ENCODE measurements around the gene MIA3.
A peak's percentile ranks its signal among the peaks of the same experiment; 100 is the strongest.
"Not testable (repeated sequence)": the region's sequence is repeated elsewhere in the genome, so short reads cannot be mapped to it uniquely, and the experiment has no call there.

The MIA3 gene

GRCh38 chr1:222594789-222595188 is 23.1 kb upstream of the MIA3 start:
- no peak for DNase-seq (ENCODE audit: low spot score)
- no peak for ATAC-seq (ENCODE audit: low read depth)
- TF ChIP-seq CTCF (IDR thresholded peaks at IDR 0.05; ENCODE audit: poor library complexity, severe bottlenecking) = no peak
- H3K9me3 ChIP-seq (ENCODE audit: severe bottlenecking) = no peaks in the 10 kb centered on the region
- H3K4me3 ChIP-seq (ENCODE audit: severe bottlenecking) = no peak overlapping the region
- H3K27ac ChIP-seq (ENCODE audit: poor library complexity, severe bottlenecking) = no peak overlapping the region
- H3K36me3 ChIP-seq (ENCODE audit: low read depth) = no peaks in the 10 kb centered on the region
- H3K4me1 ChIP-seq (ENCODE audit: insufficient read depth, poor library complexity, severe bottlenecking) = no peaks in the 10 kb centered on the region
- no peaks in the 10 kb centered on the region for H3K27me3 ChIP-seq (ENCODE audit: insufficient read depth, poor library complexity, severe bottlenecking)

- H3K27ac ChIP-seq (ENCODE audit: poor library complexity, severe bottlenecking) = no peak overlapping the region
- DNase-seq (ENCODE audit: low spot score) (no peak), ATAC-seq (ENCODE audit: low read depth) (no peak)
These were observed 21.2 kb upstream of the MIA3 start for GRCh38 chr1:222596696-222597095.

GRCh38 chr1:222600281-222600680 is 17.6 kb upstream of the MIA3 start:
- no peaks in the 10 kb centered on the region for H3K36me3 ChIP-seq (ENCODE audit: low read depth)
- DNase-seq (ENCODE audit: low spot score) (no peak), ATAC-seq (ENCODE audit: low read depth) (peak; percentile 58; the same call in 2 of the 3 replicates)
- H3K4me3 ChIP-seq (ENCODE audit: severe bottlenecking) = no peak overlapping the region
- TF ChIP-seq CTCF (IDR thresholded peaks at IDR 0.05; ENCODE audit: poor library complexity, severe bottlenecking) = no peak
- peak overlapping the region; percentile 44 for H3K27ac ChIP-seq (ENCODE audit: poor library complexity, severe bottlenecking)
- no peaks in the 10 kb centered on the region for H3K9me3 ChIP-seq (ENCODE audit: severe bottlenecking)
- H3K27me3 ChIP-seq (ENCODE audit: insufficient read depth, poor library complexity, severe bottlenecking) = no peaks in the 10 kb centered on the region
- peaks cover 5% of the 10 kb centered on the region for H3K4me1 ChIP-seq (ENCODE audit: insufficient read depth, poor library complexity, severe bottlenecking)

More at GRCh38 chr1:222596696-222597095, 21.2 kb upstream of the MIA3 start:
- Histone ChIP-seq H3K27me3 (ENCODE audit: insufficient read depth, poor library complexity, severe bottlenecking) (no peaks in the 10 kb centered on the region), H3K9me3 (ENCODE audit: severe bottlenecking) (no peaks in the 10 kb centered on the region), H3K4me1 (ENCODE audit: insufficient read depth, poor library complexity, severe bottlenecking) (peaks cover 5% of the 10 kb centered on the region), H3K36me3 (ENCODE audit: low read depth) (no peaks in the 10 kb centered on the region), H3K4me3 (ENCODE audit: severe bottlenecking) (no peak overlapping the region)
- TF ChIP-seq CTCF (IDR thresholded peaks at IDR 0.05; ENCODE audit: poor library complexity, severe bottlenecking) = no peak

GRCh38 chr1:222601257-222601656 is 16.6 kb upstream of the MIA3 start:
- no peak for TF ChIP-seq CTCF (IDR thresholded peaks at IDR 0.05; ENCODE audit: poor library complexity, severe bottlenecking)
- Histone ChIP-seq H3K9me3 (ENCODE audit: severe bottlenecking) (no peaks in the 10 kb centered on the region), H3K27me3 (ENCODE audit: insufficient read depth, poor library complexity, severe bottlenecking) (no peaks in the 10 kb centered on the region), H3K36me3 (ENCODE audit: low read depth) (no peaks in the 10 kb centered on the region), H3K4me3 (ENCODE audit: severe bottlenecking) (no peak overlapping the region), H3K27ac (ENCODE audit: poor library complexity, severe bottlenecking) (peak overlapping the region; percentile 44), H3K4me1 (ENCODE audit: insufficient read depth, poor library complexity, severe bottlenecking) (peaks cover 5% of the 10 kb centered on the region)
- no peak for ATAC-seq (ENCODE audit: low read depth)
- DNase-seq (ENCODE audit: low spot score) = no peak

GRCh38 chr1:222606757-222607156 is 11.1 kb upstream of the MIA3 start:
- H3K4me1 ChIP-seq (ENCODE audit: insufficient read depth, poor library complexity, severe bottlenecking) = no peaks in the 10 kb centered on the region
- H3K36me3 ChIP-seq (ENCODE audit: low read depth) = no peaks in the 10 kb centered on the region
- H3K27me3 ChIP-seq (ENCODE audit: insufficient read depth, poor library complexity, severe bottlenecking) = no peaks in the 10 kb centered on the region
- no peaks in the 10 kb centered on the region for H3K9me3 ChIP-seq (ENCODE audit: severe bottlenecking)
- no peak overlapping the region for H3K27ac ChIP-seq (ENCODE audit: poor library complexity, severe bottlenecking)
- DNase-seq (ENCODE audit: low spot score) (no peak), ATAC-seq (ENCODE audit: low read depth) (no peak)
- TF ChIP-seq CTCF (IDR thresholded peaks at IDR 0.05; ENCODE audit: poor library complexity, severe bottlenecking) = no peak
- H3K4me3 ChIP-seq (ENCODE audit: severe bottlenecking) = no peak overlapping the region

- ATAC-seq (ENCODE audit: low read depth); H3K9me3 ChIP-seq (ENCODE audit: severe bottlenecking); H3K27me3 ChIP-seq (ENCODE audit: insufficient read depth, poor library complexity, severe bottlenecking); H3K4me1 ChIP-seq (ENCODE audit: insufficient read depth, poor library complexity, severe bottlenecking); H3K27ac ChIP-seq (ENCODE audit: poor library complexity, severe bottlenecking); DNase-seq (ENCODE audit: low spot score); H3K4me3 ChIP-seq (ENCODE audit: severe bottlenecking); H3K36me3 ChIP-seq (ENCODE audit: low read depth): not testable (repeated sequence)
These were observed 8.8 kb upstream of the MIA3 start for GRCh38 chr1:222609111-222609510.

Data from RWPE2 (cell line).